ENCODE data around the gene C16orf95.

C16orf95 gene

GRCh38 chr16:87332150-87332549 is 15.0 kb upstream of the C16orf95 start:
- no peak for DNase-seq (ENCODE audit: low read depth in 2 of 2, low spot score in 1 of 2)

- no peak for DNase-seq (ENCODE audit: low read depth in 2 of 2, low spot score in 1 of 2)
These were observed 14.1 kb upstream of the C16orf95 start for GRCh38 chr16:87331241-87331801.

GRCh38 chr16:87330646-87331045 is 13.5 kb upstream of the C16orf95 start:
- no peak for DNase-seq (ENCODE audit: low read depth in 2 of 2, low spot score in 1 of 2)

GRCh38 chr16:87330257-87330624 is 13.0 kb upstream of the C16orf95 start:
- DNase-seq (ENCODE audit: low read depth in 2 of 2, low spot score in 1 of 2): no peak

- DNase-seq (ENCODE audit: low read depth in 2 of 2, low spot score in 1 of 2): no peak
These were observed 12.5 kb upstream of the C16orf95 start for GRCh38 chr16:87329436-87330256.

GRCh38 chr16:87328846-87329245 is 11.7 kb upstream of the C16orf95 start:
- DNase-seq (ENCODE audit: low read depth in 2 of 2, low spot score in 1 of 2): no peak

- no peak for DNase-seq (ENCODE audit: low read depth in 2 of 2, low spot score in 1 of 2)
These were observed 10.8 kb upstream of the C16orf95 start for GRCh38 chr16:87327798-87328495.

- DNase-seq (ENCODE audit: low read depth in 2 of 2, low spot score in 1 of 2): no peak
These were observed 9.0 kb upstream of the C16orf95 start for GRCh38 chr16:87326151-87326571.

GRCh38 chr16:87325423-87325858 is 8.2 kb upstream of the C16orf95 start:
- DNase-seq (ENCODE audit: low read depth in 2 of 2, low spot score in 1 of 2): no peak

GRCh38 chr16:87324411-87325275 is 7.5 kb upstream of the C16orf95 start:
- DNase-seq (ENCODE audit: low read depth in 2 of 2, low spot score in 1 of 2): peak in 1 of 2 donors; percentile 15

GRCh38 chr16:87323727-87324410 is 6.7 kb upstream of the C16orf95 start:
- no peak for DNase-seq (ENCODE audit: low read depth in 2 of 2, low spot score in 1 of 2)

GRCh38 chr16:87322833-87323726 is 5.9 kb upstream of the C16orf95 start:
- no peak for DNase-seq (ENCODE audit: low read depth in 2 of 2, low spot score in 1 of 2)

- no peak for DNase-seq (ENCODE audit: low read depth in 2 of 2, low spot score in 1 of 2)
These were observed 5.2 kb upstream of the C16orf95 start for GRCh38 chr16:87322360-87322759.

- DNase-seq (ENCODE audit: low read depth in 2 of 2, low spot score in 1 of 2): no peak
These were observed 4.3 kb upstream of the C16orf95 start for GRCh38 chr16:87321336-87322107.

- no peak for DNase-seq (ENCODE audit: low read depth in 2 of 2, low spot score in 1 of 2)
These were observed 3.5 kb upstream of the C16orf95 start for GRCh38 chr16:87320510-87321227.

GRCh38 chr16:87319997-87320491 is 2.9 kb upstream of the C16orf95 start:
- no peak for DNase-seq (ENCODE audit: low read depth in 2 of 2, low spot score in 1 of 2)

- DNase-seq (ENCODE audit: low read depth in 2 of 2, low spot score in 1 of 2): no peak
These were observed 1.8 kb upstream of the C16orf95 start for GRCh38 chr16:87319011-87319410.
